ENCODE measurements around the gene ASTN2. TPM values are rescaled to one million over a fixed set of nuclear protein-coding genes. Genes with fewer than 3 reads are reported as not detected.

Gene ASTN2
- total RNA-seq, 1 donor from 2014 or later, result 13.6 TPM

GRCh38 chr9:117145811-117146490 is 268.9 kb downstream of the ASTN2 start:
- no peak overlapping the region for H3K4me2 ChIP-seq (ENCODE audit: low read length)

GRCh38 chr9:117145081-117145480 is 269.8 kb downstream of the ASTN2 start:
- Mint-ChIP-seq H3K27me3 (ENCODE audit: low read depth, unreplicated experiment) (peaks cover 7% of the 10 kb centered on the region), H3K4me1 (ENCODE audit: low read depth, unreplicated experiment) (no peaks in the 10 kb centered on the region), H3K27ac (ENCODE audit: unreplicated experiment) (no peak overlapping the region), H3K36me3 (ENCODE audit: low read depth, unreplicated experiment) (no peaks in the 10 kb centered on the region), H3K4me3 (ENCODE audit: unreplicated experiment) (no peak overlapping the region), H3K9me3 (ENCODE audit: unreplicated experiment) (no peaks in the 10 kb centered on the region)
- Histone ChIP-seq H3K9me3 (ENCODE audit: insufficient read depth, low read depth, low read length) (no peaks in the 10 kb centered on the region), H3K27ac (ENCODE audit: low read depth, low read length) (no peak overlapping the region), H3K4me1 (ENCODE audit: insufficient read depth, low read length) (no peaks in the 10 kb centered on the region), H3K36me3 (ENCODE audit: insufficient read depth, low read length) (no peaks in the 10 kb centered on the region), H3K27me3 (ENCODE audit: insufficient read depth, low read length) (no peaks in the 10 kb centered on the region), H3K4me2 (ENCODE audit: low read length) (no peak overlapping the region), H3K4me3 (ENCODE audit: insufficient read depth, low read depth, low read length) (no peak overlapping the region), H3K79me2 (ENCODE audit: insufficient read depth, low read length) (no peaks in the 10 kb centered on the region), H3K9ac (ENCODE audit: low read length) (no peak overlapping the region), H4K20me1 (ENCODE audit: insufficient read depth, low read length) (no peaks in the 10 kb centered on the region), H2AFZ (ENCODE audit: low read depth, low read length) (no peak overlapping the region)
- no peak for TF ChIP-seq CTCF (IDR thresholded peaks at IDR 0.05; ENCODE audit: insufficient read depth, low read depth, low read length)
- TF ChIP-seq EZH2 (IDR thresholded peaks at IDR 0.05; ENCODE audit: insufficient read depth, low read length), result no peak
- FAIRE-seq (no peak), DNase-seq (ENCODE audit: low read depth) (no peak)

More at GRCh38 chr9:117145811-117146490, 268.9 kb downstream of the ASTN2 start:
- Histone ChIP-seq H3K4me1 (ENCODE audit: insufficient read depth, low read length) (no peaks in the 10 kb centered on the region), H3K27me3 (ENCODE audit: insufficient read depth, low read length) (no peaks in the 10 kb centered on the region), H2AFZ (ENCODE audit: low read depth, low read length) (no peak overlapping the region), H4K20me1 (ENCODE audit: insufficient read depth, low read length) (no peaks in the 10 kb centered on the region), H3K9ac (ENCODE audit: low read length) (no peak overlapping the region), H3K79me2 (ENCODE audit: insufficient read depth, low read length) (no peaks in the 10 kb centered on the region), H3K36me3 (ENCODE audit: insufficient read depth, low read length) (no peaks in the 10 kb centered on the region), H3K4me3 (ENCODE audit: insufficient read depth, low read depth, low read length) (no peak overlapping the region), H3K27ac (ENCODE audit: low read depth, low read length) (no peak overlapping the region), H3K9me3 (ENCODE audit: insufficient read depth, low read depth, low read length) (no peaks in the 10 kb centered on the region)
- Mint-ChIP-seq H3K36me3 (ENCODE audit: low read depth, unreplicated experiment) (no peaks in the 10 kb centered on the region), H3K9me3 (ENCODE audit: unreplicated experiment) (no peaks in the 10 kb centered on the region), H3K4me1 (ENCODE audit: low read depth, unreplicated experiment) (peaks cover under 1% of the 10 kb centered on the region), H3K4me3 (ENCODE audit: unreplicated experiment) (no peak overlapping the region), H3K27ac (ENCODE audit: unreplicated experiment) (no peak overlapping the region), H3K27me3 (ENCODE audit: low read depth, unreplicated experiment) (peaks cover 7% of the 10 kb centered on the region)
- FAIRE-seq (no peak), DNase-seq (ENCODE audit: low read depth) (no peak)
- TF ChIP-seq CTCF (IDR thresholded peaks at IDR 0.05; ENCODE audit: insufficient read depth, low read depth, low read length) (no peak), EZH2 (IDR thresholded peaks at IDR 0.05; ENCODE audit: insufficient read depth, low read length) (no peak)

GRCh38 chr9:117138231-117138630 is 276.6 kb downstream of the ASTN2 start:
- FAIRE-seq, result no peak
- no peaks in the 10 kb centered on the region for H3K27me3 ChIP-seq (ENCODE audit: insufficient read depth, low read length)

More at GRCh38 chr9:117138231-117138630, 276.6 kb downstream of the ASTN2 start:
- Histone ChIP-seq H4K20me1 (ENCODE audit: insufficient read depth, low read length) (no peaks in the 10 kb centered on the region), H3K27ac (ENCODE audit: low read depth, low read length) (no peak overlapping the region), H3K9me3 (ENCODE audit: insufficient read depth, low read depth, low read length) (no peaks in the 10 kb centered on the region), H3K4me1 (ENCODE audit: insufficient read depth, low read length) (no peaks in the 10 kb centered on the region), H3K79me2 (ENCODE audit: insufficient read depth, low read length) (no peaks in the 10 kb centered on the region), H3K4me3 (ENCODE audit: insufficient read depth, low read depth, low read length) (no peak overlapping the region), H3K4me2 (ENCODE audit: low read length) (no peak overlapping the region), H3K36me3 (ENCODE audit: insufficient read depth, low read length) (no peaks in the 10 kb centered on the region), H2AFZ (ENCODE audit: low read depth, low read length) (no peak overlapping the region), H3K9ac (ENCODE audit: low read length) (no peak overlapping the region)
- H3K27me3 Mint-ChIP-seq (ENCODE audit: low read depth, unreplicated experiment), result peaks cover 5% of the 10 kb centered on the region
- H3K4me1 Mint-ChIP-seq (ENCODE audit: low read depth, unreplicated experiment), result peaks cover 2% of the 10 kb centered on the region
- no peaks in the 10 kb centered on the region for H3K9me3 Mint-ChIP-seq (ENCODE audit: unreplicated experiment)
- TF ChIP-seq CTCF (IDR thresholded peaks at IDR 0.05; ENCODE audit: insufficient read depth, low read depth, low read length), result no peak
- TF ChIP-seq EZH2 (IDR thresholded peaks at IDR 0.05; ENCODE audit: insufficient read depth, low read length), result no peak
- H3K4me3 Mint-ChIP-seq (ENCODE audit: unreplicated experiment), result no peak overlapping the region
- H3K36me3 Mint-ChIP-seq (ENCODE audit: low read depth, unreplicated experiment), result no peaks in the 10 kb centered on the region
- no peak overlapping the region for H3K27ac Mint-ChIP-seq (ENCODE audit: unreplicated experiment)
- no peak for DNase-seq (ENCODE audit: low read depth)
